GM23338 (cell line): ENCODE results near the gene TMEM106C.

Source experiments
- CREB1 ChIP-seq: fragments of 250-450 bp; sonication (Bioruptor Pico); IDR thresholded peaks from 2 replicates; pipeline ENCODE4 v1.5.0; 2020; ENCODE audit warnings: low read depth, mild to moderate bottlenecking, moderate library complexity
- CTCF ChIP-seq, 2 experiments: fragments of 200-600 bp in 1 of 2; sonication (generic) in 1 of 2; conservative IDR thresholded peaks; 2 replicates each; pipeline versions ENCODE4 v1.5.1 to v1.6.1; 2016 to 2017; ENCODE audit warnings: antibody characterized with exemption in 2 of 2, low read depth in 2 of 2, mild to moderate bottlenecking in 2 of 2, moderate library complexity in 1 of 2
- ETS1 ChIP-seq: IDR thresholded peaks from 2 replicates; pipeline ENCODE4 v1.6.1; 2016; ENCODE audit warnings: antibody characterized with exemption
- EZH2 ChIP-seq: fragments of 200-600 bp; sonication (generic); IDR thresholded peaks from one replicate; pipeline ENCODE4 v1.8.0; 2017; ENCODE audit warnings: antibody characterized with exemption, mild to moderate bottlenecking, low read depth; ENCODE audit not compliant: unreplicated experiment
- EZH2phosphoT487 ChIP-seq: fragments of 200-600 bp; sonication (generic); IDR thresholded peaks from one replicate; pipeline ENCODE4 v1.8.1; 2018; ENCODE audit warnings: antibody characterized with exemption; ENCODE audit not compliant: unreplicated experiment
- JUNB ChIP-seq: IDR thresholded peaks from one replicate; pipeline ENCODE4 v1.6.1; 2016; ENCODE audit warnings: antibody characterized with exemption; ENCODE audit not compliant: unreplicated experiment
- NANOG ChIP-seq: IDR thresholded peaks from 2 replicates; pipeline ENCODE4 v1.6.1; 2016; ENCODE audit warnings: antibody characterized with exemption, borderline replicate concordance
- POLR2AphosphoS5 ChIP-seq: IDR thresholded peaks from 2 replicates; pipeline ENCODE4 v1.6.1; 2016; ENCODE audit warnings: antibody characterized with exemption, low read depth
- REST ChIP-seq: IDR thresholded peaks from one replicate; pipeline ENCODE4 v1.6.1; 2018; ENCODE audit warnings: antibody characterized with exemption; ENCODE audit not compliant: unreplicated experiment
- ZNF114 ChIP-seq: fragments of 250-450 bp; sonication (Bioruptor Pico); IDR thresholded peaks from 2 replicates; pipeline ENCODE4 v1.5.0; 2020; ENCODE audit warnings: mild to moderate bottlenecking, moderate library complexity

- no peak for TF ChIP-seq CTCF (conservative IDR thresholded peaks at IDR 0.05; ENCODE audit: low read depth in 2 of 2)
- no peak for TF ChIP-seq EZH2phosphoT487
- no peak for TF ChIP-seq JUNB
- TF ChIP-seq NANOG = no peak
- TF ChIP-seq POLR2AphosphoS5 = no peak
- no peak for TF ChIP-seq ZNF114
- no peak for TF ChIP-seq CREB1 (CRISPR knock-in tag)
- TF ChIP-seq EZH2 = no peak
- TF ChIP-seq ETS1 = no peak
- TF ChIP-seq REST = no peak
These were observed 52.6 kb downstream of the TMEM106C start for GRCh38 chr12:48015954-48016353.
